ENCODE results near the gene PAGE2B.

Gene PAGE2B

GRCh38 chrX:55072286-55072685 lies 2.5 kb upstream of the PAGE2B start:
- TF ChIP-seq, protein P1, sequence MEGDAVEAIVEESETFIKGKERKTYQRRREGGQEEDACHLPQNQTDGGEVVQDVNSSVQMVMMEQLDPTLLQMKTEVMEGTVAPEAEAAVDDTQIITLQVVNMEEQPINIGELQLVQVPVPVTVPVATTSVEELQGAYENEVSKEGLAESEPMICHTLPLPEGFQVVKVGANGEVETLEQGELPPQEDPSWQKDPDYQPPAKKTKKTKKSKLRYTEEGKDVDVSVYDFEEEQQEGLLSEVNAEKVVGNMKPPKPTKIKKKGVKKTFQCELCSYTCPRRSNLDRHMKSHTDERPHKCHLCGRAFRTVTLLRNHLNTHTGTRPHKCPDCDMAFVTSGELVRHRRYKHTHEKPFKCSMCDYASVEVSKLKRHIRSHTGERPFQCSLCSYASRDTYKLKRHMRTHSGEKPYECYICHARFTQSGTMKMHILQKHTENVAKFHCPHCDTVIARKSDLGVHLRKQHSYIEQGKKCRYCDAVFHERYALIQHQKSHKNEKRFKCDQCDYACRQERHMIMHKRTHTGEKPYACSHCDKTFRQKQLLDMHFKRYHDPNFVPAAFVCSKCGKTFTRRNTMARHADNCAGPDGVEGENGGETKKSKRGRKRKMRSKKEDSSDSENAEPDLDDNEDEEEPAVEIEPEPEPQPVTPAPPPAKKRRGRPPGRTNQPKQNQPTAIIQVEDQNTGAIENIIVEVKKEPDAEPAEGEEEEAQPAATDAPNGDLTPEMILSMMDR (IDR thresholded peaks at IDR 0.05; ENCODE audit: borderline replicate concordance, insufficient read depth, low read depth, low read length) = no peak
- H3K4me3 ChIP-seq (ENCODE audit: low read depth, low read length) = no peak overlapping the region

- TF ChIP-seq, protein P1 (IDR thresholded peaks at IDR 0.05; ENCODE audit: borderline replicate concordance, insufficient read depth, low read depth, low read length) = no peak
Measured at GRCh38 chrX:55088795-55089489, 14.1 kb downstream of the PAGE2B start, which contains the start of gene PAGE2. Gene PAGE2, plus strand, starts transcription at chrX:55089018. Its CDS starts 1,003 bp downstream, at chrX:55090021.

GRCh38 chrX:55098691-55099090 lies 23.9 kb downstream of the PAGE2B start:
- H3K4me3 ChIP-seq (ENCODE audit: low read depth, low read length) = no peak overlapping the region
- TF ChIP-seq, protein P1 (IDR thresholded peaks at IDR 0.05; ENCODE audit: borderline replicate concordance, insufficient read depth, low read depth, low read length) = no peak

More at GRCh38 chrX:55088795-55089489, 14.1 kb downstream of the PAGE2B start, which contains the start of gene PAGE2:
- no peak within 1 kb of the TSS for H3K4me3 ChIP-seq (ENCODE audit: low read depth, low read length)

DNA sequence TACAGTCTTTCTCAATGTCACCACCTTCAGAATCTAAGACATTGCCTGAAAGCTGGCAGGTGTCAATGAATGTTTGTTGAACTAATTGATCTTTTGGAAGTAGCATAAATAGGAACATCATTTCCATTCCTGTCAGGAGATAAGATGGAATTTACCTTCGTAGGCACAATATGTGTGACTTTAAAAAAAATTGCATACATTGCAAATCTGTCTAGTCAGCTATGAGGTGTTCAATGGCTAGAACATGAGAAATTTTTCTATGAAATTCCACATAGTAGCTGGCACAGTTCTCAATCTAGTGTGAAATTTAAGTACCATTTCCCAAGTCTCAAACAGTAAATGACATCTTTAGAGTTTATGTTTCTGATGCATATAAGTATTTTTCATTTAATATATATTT lies 24.3 kb downstream of the PAGE2B start:
- no peak overlapping the region for H3K4me3 ChIP-seq (ENCODE audit: low read depth, low read length)
- TF ChIP-seq, protein P1 (IDR thresholded peaks at IDR 0.05; ENCODE audit: borderline replicate concordance, insufficient read depth, low read depth, low read length) = no peak

DNA sequence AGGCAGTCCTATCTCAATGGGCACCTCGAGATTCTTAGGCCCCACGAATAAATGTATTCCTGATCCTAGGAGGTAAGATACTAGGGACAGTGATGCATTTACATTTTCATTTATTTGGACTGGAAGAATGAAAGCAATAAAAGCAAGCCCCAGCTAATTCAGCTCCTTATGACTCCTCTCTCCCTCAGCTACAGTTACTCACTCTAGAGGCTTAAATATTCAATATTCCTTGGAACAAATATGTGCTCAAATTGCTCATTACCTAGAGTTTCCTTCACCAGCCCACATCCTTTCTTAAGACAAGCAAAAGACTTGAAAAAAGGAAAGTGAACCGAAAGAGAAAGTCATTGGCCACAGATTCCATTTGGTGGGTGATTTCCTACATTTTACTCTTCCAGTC lies 27.9 kb downstream of the PAGE2B start:
- TF ChIP-seq, protein P1 (IDR thresholded peaks at IDR 0.05; ENCODE audit: borderline replicate concordance, insufficient read depth, low read depth, low read length) = no peak
- no peak overlapping the region for H3K4me3 ChIP-seq (ENCODE audit: low read depth, low read length)

DNA sequence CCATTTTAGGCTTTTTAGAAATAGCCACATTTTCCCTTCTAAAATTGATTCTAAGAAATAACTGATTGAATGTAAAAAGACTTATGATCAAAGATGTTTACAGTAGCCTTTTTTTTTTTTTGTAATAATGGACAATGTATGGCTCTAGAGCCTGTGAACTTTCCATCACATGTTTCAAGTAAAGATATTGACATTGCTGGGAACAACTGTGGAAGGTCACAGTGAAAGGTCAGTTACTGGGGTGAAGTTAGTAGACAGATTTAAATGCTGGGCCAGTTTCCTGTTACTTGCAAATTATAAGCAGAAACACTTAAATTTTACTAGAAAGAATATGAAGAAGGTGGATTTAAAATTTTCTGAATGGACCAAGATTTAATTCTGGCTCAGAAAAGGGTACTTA lies 32.4 kb downstream of the PAGE2B start:
- TF ChIP-seq, protein P1 (IDR thresholded peaks at IDR 0.05; ENCODE audit: borderline replicate concordance, insufficient read depth, low read depth, low read length) = no peak
- H3K4me3 ChIP-seq (ENCODE audit: low read depth, low read length) = no peak overlapping the region

DNA sequence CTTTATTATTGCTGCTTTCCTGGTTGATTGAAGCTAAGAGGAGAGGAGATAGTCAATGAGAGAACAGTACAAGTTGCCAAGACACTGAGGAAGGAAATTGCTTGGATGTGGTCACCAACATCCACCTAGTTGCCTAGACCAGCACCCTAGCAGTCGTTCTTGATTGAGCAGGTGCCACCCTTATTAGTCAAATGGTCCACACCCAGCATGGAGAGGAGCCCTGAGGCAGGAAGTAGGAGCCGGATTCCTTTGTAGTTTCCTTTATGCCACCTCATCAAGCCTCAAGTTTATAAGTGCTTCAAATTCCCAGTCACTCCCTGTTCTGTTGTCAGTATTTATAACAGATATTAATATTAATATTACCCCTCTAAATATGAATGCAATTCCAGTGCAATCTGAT lies 33.1 kb downstream of the PAGE2B start:
- H3K4me3 ChIP-seq (ENCODE audit: low read depth, low read length) = no peak overlapping the region
- TF ChIP-seq, protein P1 (IDR thresholded peaks at IDR 0.05; ENCODE audit: borderline replicate concordance, insufficient read depth, low read depth, low read length) = no peak
